ENCODE results near the gene CNNM4. TPM values are rescaled to one million over a fixed set of nuclear protein-coding genes. Genes with fewer than 3 reads are reported as not detected.

Gene CNNM4
- polyA plus RNA-seq, 1 of the 3 experiments (the other 2 are of a cell fraction) = 5.5 TPM

DNA sequence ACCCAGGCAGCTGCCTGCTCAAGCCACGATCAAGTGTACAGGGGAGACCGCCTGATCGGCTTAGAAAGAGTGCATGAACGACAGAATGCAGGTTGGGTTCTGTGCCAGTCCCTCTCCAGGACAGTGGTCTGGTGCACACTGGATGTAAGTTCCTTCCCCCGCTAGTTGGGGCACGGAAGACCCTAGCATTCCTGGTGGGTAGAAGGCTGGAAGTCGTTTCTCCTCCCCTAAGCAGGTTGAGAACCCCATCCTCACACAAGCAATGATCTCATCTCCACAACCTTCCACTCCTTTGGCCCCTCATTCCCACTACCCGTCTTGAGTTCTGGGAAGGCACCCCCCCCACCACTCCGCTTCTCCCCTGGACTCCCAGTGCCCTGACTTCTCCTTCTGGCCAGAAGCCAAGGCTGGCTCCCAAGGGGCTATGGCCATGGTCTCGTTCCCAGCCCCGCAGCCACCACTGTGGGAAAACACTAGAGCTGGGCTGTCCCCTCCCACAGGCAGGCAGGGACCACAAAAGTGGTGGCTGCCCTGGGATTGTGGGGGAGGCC is 98.5 kb downstream of the CNNM4 start:
- no peak overlapping the region; a peak in 1 of 4 replicates for H3K27ac ChIP-seq (ENCODE audit: low read depth in 2 of 2, low read length in 1 of 2)
- no peaks in the 10 kb centered on the region for H3K27me3 ChIP-seq (ENCODE audit: insufficient read depth)
- no peak overlapping the region for H3K4me3 ChIP-seq (ENCODE audit: low read depth in 2 of 2, low read length in 1 of 2)
- POLR2A ChIA-PET = no interaction called here
- TF ChIP-seq FOSL2 (IDR thresholded peaks at IDR 0.05; ENCODE audit: borderline replicate concordance, low read depth) (no peak), MEF2A (IDR thresholded peaks at IDR 0.05; ENCODE audit: borderline replicate concordance, low read depth) (no peak), FOXM1 (IDR thresholded peaks at IDR 0.05; ENCODE audit: low read depth) (no peak), TAF1 (IDR thresholded peaks at IDR 0.05; ENCODE audit: borderline replicate concordance, low read depth, low read length) (no peak), POLR2AphosphoS5 (IDR thresholded peaks at IDR 0.05; ENCODE audit: low read depth, low read length) (peak; percentile 20; the same call in 1 of the 2 replicates), RAD21 (IDR thresholded peaks at IDR 0.05; ENCODE audit: low read length) (no peak), YY1 (IDR thresholded peaks at IDR 0.05; ENCODE audit: low read depth) (no peak), RFX5 (IDR thresholded peaks at IDR 0.05; ENCODE audit: low read length) (no peak), GABPA (IDR thresholded peaks at IDR 0.05; ENCODE audit: low read depth) (no peak), PBX3 (IDR thresholded peaks at IDR 0.05) (no peak; the same call in 1 of the 2 replicates), NRF1 (IDR thresholded peaks at IDR 0.05; ENCODE audit: low read depth, low read length) (no peak), TCF12 (IDR thresholded peaks at IDR 0.05) (no peak), NFIC (IDR thresholded peaks at IDR 0.05; ENCODE audit: borderline replicate concordance) (0 out of 2 replicates have a peak, but pooled peaks have one; percentile 17), RXRA (IDR thresholded peaks at IDR 0.05; ENCODE audit: borderline replicate concordance, low read depth) (no peak)
- TF ChIP-seq, protein P1, sequence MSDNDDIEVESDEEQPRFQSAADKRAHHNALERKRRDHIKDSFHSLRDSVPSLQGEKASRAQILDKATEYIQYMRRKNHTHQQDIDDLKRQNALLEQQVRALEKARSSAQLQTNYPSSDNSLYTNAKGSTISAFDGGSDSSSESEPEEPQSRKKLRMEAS (IDR thresholded peaks at IDR 0.05; ENCODE audit: low read depth) = no peak
- H2AFZ ChIP-seq (ENCODE audit: low read depth) = no peak overlapping the region
- H3K9me3 ChIP-seq = no peaks in the 10 kb centered on the region
- CTCF ChIA-PET = interaction anchor here (0.7 to 8.1 kb wide), 12 partner anchors 9 to 117 kb away, joined by 3 to 332 read pairs (median 8); partner anchors contain the start of gene SEMA4C
- no peak overlapping the region for H3K9ac ChIP-seq
- no peaks in the 10 kb centered on the region for H4K20me1 ChIP-seq (ENCODE audit: insufficient read depth)
- no peaks in the 10 kb centered on the region for H3K9me2 ChIP-seq
- H3K4me1 ChIP-seq (ENCODE audit: control insufficient read depth in 1 of 2, insufficient read depth in 2 of 2, low read depth in 1 of 2, low read length in 1 of 2) = peaks cover 0 to 18% of the 10 kb centered on the region in 2 experiments; a peak in 1 of 4 replicates
- peaks cover 32% of the 10 kb centered on the region for H3K79me2 ChIP-seq (ENCODE audit: insufficient read depth)
- 94% methylated on average over 11 of the region's 11 CpGs for WGBS (ENCODE audit: low lambda C conversion rate)
- H3F3A ChIP-seq (replicated peaks; ENCODE audit: insufficient read depth) = peaks cover 17% of the 10 kb centered on the region
- DNase-seq = no peak
- H3K4me2 ChIP-seq = peak overlapping the region; percentile 93; the same call in 1 of the 2 replicates
- peaks cover 0 to 34% of the 10 kb centered on the region in 2 experiments for H3K36me3 ChIP-seq (replicated peaks in 1 of 2; ENCODE audit: control insufficient read depth in 1 of 2, insufficient read depth in 2 of 2, low read length in 1 of 2)

DNA sequence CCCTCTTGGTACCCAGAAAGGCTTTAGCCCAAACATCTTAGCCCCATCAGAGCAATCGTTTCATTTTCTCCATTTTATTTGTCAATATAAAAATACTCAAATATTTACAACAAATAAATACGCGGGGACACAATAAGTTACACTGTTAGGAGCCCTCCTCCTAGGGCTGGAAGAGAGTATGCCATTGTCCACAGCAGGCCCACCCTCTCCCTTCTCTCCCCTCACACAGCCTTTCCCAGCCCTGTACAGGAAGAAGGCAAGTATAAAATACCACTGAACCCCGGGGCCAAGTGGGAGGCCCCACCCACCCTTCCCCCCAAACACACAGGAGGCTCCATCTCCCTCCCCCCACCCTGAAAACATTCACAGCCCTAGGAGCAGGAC is 99.0 kb downstream of the CNNM4 start:
- peaks cover 3% of the 10 kb centered on the region; the same call in 1 of the 2 replicates for H4K20me1 ChIP-seq (ENCODE audit: insufficient read depth)
- H3F3A ChIP-seq (replicated peaks; ENCODE audit: insufficient read depth) = peaks cover 17% of the 10 kb centered on the region
- H3K9me3 ChIP-seq = no peaks in the 10 kb centered on the region
- H3K4me1 ChIP-seq (ENCODE audit: control insufficient read depth in 1 of 2, insufficient read depth in 2 of 2, low read depth in 1 of 2, low read length in 1 of 2) = peaks cover 0 to 18% of the 10 kb centered on the region in 2 experiments; a peak in 1 of 4 replicates
- no peaks in the 10 kb centered on the region for H3K9me2 ChIP-seq
- WGBS (ENCODE audit: low lambda C conversion rate) = 64% methylated on average over 4 of the region's 4 CpGs
- no peak overlapping the region; a peak in 1 of 4 replicates for H3K27ac ChIP-seq (ENCODE audit: low read depth in 2 of 2, low read length in 1 of 2)
- peaks cover 29% of the 10 kb centered on the region for H3K79me2 ChIP-seq (ENCODE audit: insufficient read depth)
- H3K27me3 ChIP-seq (ENCODE audit: insufficient read depth) = no peaks in the 10 kb centered on the region
- no peak for DNase-seq
- H3K4me3 ChIP-seq (ENCODE audit: low read depth in 2 of 2, low read length in 1 of 2) = no peak overlapping the region
- no peak overlapping the region for H3K9ac ChIP-seq
- ChIA-PET POLR2A (no interaction called here), CTCF (interaction anchor here (0.7 to 8.1 kb wide), 3 partner anchors 8 to 93 kb away, joined by 3 to 332 read pairs (median 59); partner anchors contain the start of gene SEMA4C)
- no peak overlapping the region for H3K4me2 ChIP-seq
- no peak overlapping the region for H2AFZ ChIP-seq (ENCODE audit: low read depth)
- peaks cover 4 to 39% of the 10 kb centered on the region in 2 experiments for H3K36me3 ChIP-seq (replicated peaks in 1 of 2; ENCODE audit: control insufficient read depth in 1 of 2, insufficient read depth in 2 of 2, low read length in 1 of 2)
- TF ChIP-seq FOSL2 (IDR thresholded peaks at IDR 0.05; ENCODE audit: borderline replicate concordance, low read depth) (no peak), PBX3 (IDR thresholded peaks at IDR 0.05) (no peak), GATA2 (CRISPR knock-in tag; IDR thresholded peaks at IDR 0.05) (no peak), NRF1 (IDR thresholded peaks at IDR 0.05; ENCODE audit: low read depth, low read length) (no peak), SIN3A (IDR thresholded peaks at IDR 0.05; ENCODE audit: borderline replicate concordance, low read depth, low read length) (no peak), TCF12 (IDR thresholded peaks at IDR 0.05) (no peak)
- TF ChIP-seq, protein P2, sequence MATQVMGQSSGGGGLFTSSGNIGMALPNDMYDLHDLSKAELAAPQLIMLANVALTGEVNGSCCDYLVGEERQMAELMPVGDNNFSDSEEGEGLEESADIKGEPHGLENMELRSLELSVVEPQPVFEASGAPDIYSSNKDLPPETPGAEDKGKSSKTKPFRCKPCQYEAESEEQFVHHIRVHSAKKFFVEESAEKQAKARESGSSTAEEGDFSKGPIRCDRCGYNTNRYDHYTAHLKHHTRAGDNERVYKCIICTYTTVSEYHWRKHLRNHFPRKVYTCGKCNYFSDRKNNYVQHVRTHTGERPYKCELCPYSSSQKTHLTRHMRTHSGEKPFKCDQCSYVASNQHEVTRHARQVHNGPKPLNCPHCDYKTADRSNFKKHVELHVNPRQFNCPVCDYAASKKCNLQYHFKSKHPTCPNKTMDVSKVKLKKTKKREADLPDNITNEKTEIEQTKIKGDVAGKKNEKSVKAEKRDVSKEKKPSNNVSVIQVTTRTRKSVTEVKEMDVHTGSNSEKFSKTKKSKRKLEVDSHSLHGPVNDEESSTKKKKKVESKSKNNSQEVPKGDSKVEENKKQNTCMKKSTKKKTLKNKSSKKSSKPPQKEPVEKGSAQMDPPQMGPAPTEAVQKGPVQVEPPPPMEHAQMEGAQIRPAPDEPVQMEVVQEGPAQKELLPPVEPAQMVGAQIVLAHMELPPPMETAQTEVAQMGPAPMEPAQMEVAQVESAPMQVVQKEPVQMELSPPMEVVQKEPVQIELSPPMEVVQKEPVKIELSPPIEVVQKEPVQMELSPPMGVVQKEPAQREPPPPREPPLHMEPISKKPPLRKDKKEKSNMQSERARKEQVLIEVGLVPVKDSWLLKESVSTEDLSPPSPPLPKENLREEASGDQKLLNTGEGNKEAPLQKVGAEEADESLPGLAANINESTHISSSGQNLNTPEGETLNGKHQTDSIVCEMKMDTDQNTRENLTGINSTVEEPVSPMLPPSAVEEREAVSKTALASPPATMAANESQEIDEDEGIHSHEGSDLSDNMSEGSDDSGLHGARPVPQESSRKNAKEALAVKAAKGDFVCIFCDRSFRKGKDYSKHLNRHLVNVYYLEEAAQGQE (IDR thresholded peaks at IDR 0.05; ENCODE audit: low read depth, low read length) = no peak
- TF ChIP-seq, protein P1 (IDR thresholded peaks at IDR 0.05; ENCODE audit: low read depth) = no peak
- TF ChIP-seq, protein P3, sequence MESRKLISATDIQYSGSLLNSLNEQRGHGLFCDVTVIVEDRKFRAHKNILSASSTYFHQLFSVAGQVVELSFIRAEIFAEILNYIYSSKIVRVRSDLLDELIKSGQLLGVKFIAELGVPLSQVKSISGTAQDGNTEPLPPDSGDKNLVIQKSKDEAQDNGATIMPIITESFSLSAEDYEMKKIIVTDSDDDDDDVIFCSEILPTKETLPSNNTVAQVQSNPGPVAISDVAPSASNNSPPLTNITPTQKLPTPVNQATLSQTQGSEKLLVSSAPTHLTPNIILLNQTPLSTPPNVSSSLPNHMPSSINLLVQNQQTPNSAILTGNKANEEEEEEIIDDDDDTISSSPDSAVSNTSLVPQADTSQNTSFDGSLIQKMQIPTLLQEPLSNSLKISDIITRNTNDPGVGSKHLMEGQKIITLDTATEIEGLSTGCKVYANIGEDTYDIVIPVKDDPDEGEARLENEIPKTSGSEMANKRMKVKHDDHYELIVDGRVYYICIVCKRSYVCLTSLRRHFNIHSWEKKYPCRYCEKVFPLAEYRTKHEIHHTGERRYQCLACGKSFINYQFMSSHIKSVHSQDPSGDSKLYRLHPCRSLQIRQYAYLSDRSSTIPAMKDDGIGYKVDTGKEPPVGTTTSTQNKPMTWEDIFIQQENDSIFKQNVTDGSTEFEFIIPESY (IDR thresholded peaks at IDR 0.05; ENCODE audit: borderline replicate concordance, low read depth) = no peak
